OCI-LY7 (cell line): ENCODE measurements around the gene PLCL2.

ENCODE experiments used
- EZH2phosphoT487 ChIP-seq: fragments of 200-600 bp; sonication (generic); IDR thresholded peaks from 2 replicates; pipeline ENCODE4 v1.6.1; 2018; ENCODE audit warnings: low read depth, borderline replicate concordance, mild to moderate bottlenecking, mixed run types, antibody characterized with exemption, low read length, moderate library complexity, mixed read lengths
- TF ChIP-seq, protein P1 (sequence below): fragments of 200-600 bp; sonication (generic); conservative IDR thresholded peaks from 2 replicates; pipeline ENCODE4 v1.5.1; 2014; ENCODE audit warnings: mild to moderate bottlenecking, antibody characterized with exemption, low read length, moderate library complexity, mixed read lengths

DNA sequence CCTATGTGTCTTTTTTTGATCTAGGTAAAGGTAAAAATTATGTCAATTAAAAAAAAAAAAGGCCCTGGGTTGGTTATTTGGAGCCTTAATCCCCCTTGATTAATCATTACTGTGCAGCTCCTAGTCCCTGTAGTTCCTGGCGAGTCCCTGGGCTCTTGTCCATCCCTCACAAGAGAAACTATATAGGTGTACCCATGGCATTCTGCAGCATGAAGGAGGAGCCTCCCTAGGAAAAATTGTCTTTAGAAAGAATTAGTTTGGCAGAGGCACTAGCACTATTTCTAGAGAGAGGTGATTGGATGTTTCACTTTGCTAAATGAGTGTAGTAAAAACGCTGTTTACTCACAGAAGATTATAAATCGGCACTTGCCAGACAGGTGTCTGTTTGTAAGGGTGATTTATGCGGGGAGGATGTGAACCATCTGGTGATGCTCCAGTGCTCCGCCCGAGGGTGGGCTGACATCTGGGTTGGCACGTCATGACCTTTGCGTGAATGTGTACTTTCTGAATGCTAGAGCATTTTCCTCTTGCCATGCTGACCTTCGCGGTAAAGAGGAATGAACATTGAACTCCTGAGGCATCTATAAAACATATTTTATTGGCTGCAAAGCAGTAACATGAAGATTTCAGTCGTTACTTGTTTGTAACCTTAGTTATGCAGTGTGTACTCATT, 12.6 kb downstream of the PLCL2 start:
- TF ChIP-seq, protein P1, sequence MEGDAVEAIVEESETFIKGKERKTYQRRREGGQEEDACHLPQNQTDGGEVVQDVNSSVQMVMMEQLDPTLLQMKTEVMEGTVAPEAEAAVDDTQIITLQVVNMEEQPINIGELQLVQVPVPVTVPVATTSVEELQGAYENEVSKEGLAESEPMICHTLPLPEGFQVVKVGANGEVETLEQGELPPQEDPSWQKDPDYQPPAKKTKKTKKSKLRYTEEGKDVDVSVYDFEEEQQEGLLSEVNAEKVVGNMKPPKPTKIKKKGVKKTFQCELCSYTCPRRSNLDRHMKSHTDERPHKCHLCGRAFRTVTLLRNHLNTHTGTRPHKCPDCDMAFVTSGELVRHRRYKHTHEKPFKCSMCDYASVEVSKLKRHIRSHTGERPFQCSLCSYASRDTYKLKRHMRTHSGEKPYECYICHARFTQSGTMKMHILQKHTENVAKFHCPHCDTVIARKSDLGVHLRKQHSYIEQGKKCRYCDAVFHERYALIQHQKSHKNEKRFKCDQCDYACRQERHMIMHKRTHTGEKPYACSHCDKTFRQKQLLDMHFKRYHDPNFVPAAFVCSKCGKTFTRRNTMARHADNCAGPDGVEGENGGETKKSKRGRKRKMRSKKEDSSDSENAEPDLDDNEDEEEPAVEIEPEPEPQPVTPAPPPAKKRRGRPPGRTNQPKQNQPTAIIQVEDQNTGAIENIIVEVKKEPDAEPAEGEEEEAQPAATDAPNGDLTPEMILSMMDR: no peak
- no peak for TF ChIP-seq EZH2phosphoT487
